ENCODE results near the gene WWOX. TPM values are rescaled to one million over a fixed set of nuclear protein-coding genes. Genes with fewer than 3 reads are reported as not detected.

The WWOX gene
- total RNA-seq, 1 experiment from 2014 or later = 35.6 TPM

- TF ChIP-seq CTCF (conservative IDR thresholded peaks at IDR 0.05) (no peak), EZH2 (IDR thresholded peaks at IDR 0.05; ENCODE audit: low read depth) (no peak)
- Histone ChIP-seq H3K4me2 (no peak overlapping the region), H3F3A (ENCODE audit: insufficient read depth, low read depth) (no peaks in the 10 kb centered on the region), H3K27ac (no peak overlapping the region), H4K20me1 (ENCODE audit: insufficient read depth) (no peaks in the 10 kb centered on the region), H3K9me3 (ENCODE audit: insufficient read depth, low read depth) (no peaks in the 10 kb centered on the region), H2AFZ (no peak overlapping the region), H3K9me2 (ENCODE audit: insufficient read depth) (no peaks in the 10 kb centered on the region), H3K36me3 (ENCODE audit: low read depth) (no peaks in the 10 kb centered on the region), H3K4me3 (no peak overlapping the region), H3K27me3 (ENCODE audit: insufficient read depth, low read depth) (no peaks in the 10 kb centered on the region), H3K79me2 (ENCODE audit: low read depth) (no peaks in the 10 kb centered on the region), H3K4me1 (replicated peaks; ENCODE audit: insufficient read depth) (no peaks in the 10 kb centered on the region)
- intact Hi-C loops (cut with micrococcal nuclease; ENCODE audit: unreplicated experiment) = no loop called here
- ChIA-PET CTCF (no interaction called here), POLR2A (ENCODE audit: unreplicated experiment) (no interaction called here)
- no peak for DNase-seq
- no TSS peak for BruUV-seq (replicated peaks)
Observed at GRCh38 chr16:78264642-78265041, 165.2 kb downstream of the WWOX start.

GRCh38 chr16:78269256-78269655 lies 169.8 kb downstream of the WWOX start:
- Histone ChIP-seq H3K9me3 (ENCODE audit: insufficient read depth, low read depth) (no peaks in the 10 kb centered on the region), H4K20me1 (ENCODE audit: insufficient read depth) (no peaks in the 10 kb centered on the region), H3K36me3 (ENCODE audit: low read depth) (no peaks in the 10 kb centered on the region), H2AFZ (no peak overlapping the region), H3K4me1 (replicated peaks; ENCODE audit: insufficient read depth) (no peaks in the 10 kb centered on the region), H3K9me2 (ENCODE audit: insufficient read depth) (no peaks in the 10 kb centered on the region), H3K27me3 (ENCODE audit: insufficient read depth, low read depth) (no peaks in the 10 kb centered on the region), H3K27ac (no peak overlapping the region), H3K4me3 (no peak overlapping the region), H3K4me2 (no peak overlapping the region), H3K79me2 (ENCODE audit: low read depth) (no peaks in the 10 kb centered on the region), H3F3A (ENCODE audit: insufficient read depth, low read depth) (no peaks in the 10 kb centered on the region)
- ChIA-PET POLR2A (ENCODE audit: unreplicated experiment) (no interaction called here), CTCF (no interaction called here)
- BruUV-seq (replicated peaks) = no TSS peak
- intact Hi-C loops (cut with micrococcal nuclease; ENCODE audit: unreplicated experiment) = no loop called here
- TF ChIP-seq CTCF (conservative IDR thresholded peaks at IDR 0.05) = no peak
- TF ChIP-seq EZH2 (IDR thresholded peaks at IDR 0.05; ENCODE audit: low read depth) = no peak
- DNase-seq = no peak

- CTCF ChIA-PET = no interaction called here
- TF ChIP-seq EZH2 (IDR thresholded peaks at IDR 0.05; ENCODE audit: low read depth) (no peak), CTCF (conservative IDR thresholded peaks at IDR 0.05) (no peak)
Observed at GRCh38 chr16:78271981-78272380, 172.5 kb downstream of the WWOX start.

More at GRCh38 chr16:78271981-78272380, 172.5 kb downstream of the WWOX start:
- POLR2A ChIA-PET (ENCODE audit: unreplicated experiment) = no interaction called here
- DNase-seq = no peak
- BruUV-seq (replicated peaks) = no TSS peak
- Histone ChIP-seq H3K79me2 (ENCODE audit: low read depth) (no peaks in the 10 kb centered on the region), H3K27ac (no peak overlapping the region), H3K9me2 (ENCODE audit: insufficient read depth) (no peaks in the 10 kb centered on the region), H3K4me2 (no peak overlapping the region), H3K4me1 (replicated peaks; ENCODE audit: insufficient read depth) (no peaks in the 10 kb centered on the region), H3K36me3 (ENCODE audit: low read depth) (no peaks in the 10 kb centered on the region), H3K27me3 (ENCODE audit: insufficient read depth, low read depth) (no peaks in the 10 kb centered on the region), H2AFZ (no peak overlapping the region), H4K20me1 (ENCODE audit: insufficient read depth) (no peaks in the 10 kb centered on the region), H3F3A (ENCODE audit: insufficient read depth, low read depth) (no peaks in the 10 kb centered on the region), H3K9me3 (ENCODE audit: insufficient read depth, low read depth) (no peaks in the 10 kb centered on the region), H3K4me3 (no peak overlapping the region)
- intact Hi-C loops (cut with micrococcal nuclease; ENCODE audit: unreplicated experiment) = no loop called here

Measured in PC-9 (cell line).